ENCODE measurements around the gene CKMT2. TPM values are rescaled to one million over a fixed set of nuclear protein-coding genes. Genes with fewer than 3 reads are reported as not detected.

CKMT2 gene
- total and polyA plus RNA-seq, 2 of the 4 experiments (the other 2 are of a cell fraction), result 0.21 to 0.36 TPM

DNA sequence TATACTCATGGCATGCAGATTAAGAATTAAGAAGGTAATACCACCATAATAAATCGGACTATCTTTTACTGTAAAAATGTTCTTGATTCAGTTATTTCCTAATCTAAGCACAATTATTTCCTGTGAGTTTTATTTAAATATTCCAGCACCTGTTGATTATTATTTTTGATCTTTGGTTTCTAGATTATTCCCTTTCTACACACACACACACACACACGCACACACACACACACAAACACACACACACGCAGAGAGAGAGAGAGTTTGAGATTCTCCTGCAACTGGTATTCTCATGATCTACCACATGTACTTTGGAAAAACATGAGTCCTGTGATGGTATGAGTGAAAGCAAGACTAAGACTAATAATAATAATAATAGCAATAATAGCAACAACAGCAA lies 17.0 kb upstream of the CKMT2 start:
- Histone ChIP-seq H2BK15ac (ENCODE audit: low read depth, low read length) (no peak overlapping the region), H4K8ac (ENCODE audit: low read depth in 2 of 2, low read length in 2 of 2) (no peak overlapping the region), H2BK120ac (ENCODE audit: low read depth, low read length) (no peak overlapping the region), H3K4ac (ENCODE audit: low read depth, low read length) (no peak overlapping the region), H3K18ac (ENCODE audit: low read depth, low read length) (no peak overlapping the region), H3K23ac (ENCODE audit: low read depth, low read length) (no peak overlapping the region), H2BK20ac (ENCODE audit: low read depth, low read length) (no peak overlapping the region), H3K9me3 (ENCODE audit: control insufficient read depth, insufficient read depth, low read length) (no peaks in the 10 kb centered on the region), H3K9ac (ENCODE audit: low read depth, low read length) (no peak overlapping the region), H3K14ac (replicated peaks; ENCODE audit: low read depth, low read length) (no peak overlapping the region), H3K4me2 (ENCODE audit: low read depth, low read length) (no peak overlapping the region), H2AK9ac (replicated peaks; ENCODE audit: low read depth, low read length, poor library complexity) (no peak overlapping the region), H3K36me3 (ENCODE audit: control insufficient read depth, insufficient read depth, low read length) (peaks cover 4% of the 10 kb centered on the region; the same call in 1 of the 2 replicates), H4K20me1 (ENCODE audit: insufficient read depth, low read length) (no peaks in the 10 kb centered on the region), H3K79me1 (ENCODE audit: low read depth in 1 of 2, low read length in 2 of 2) (no peaks in the 10 kb centered on the region), H2AFZ (replicated peaks; ENCODE audit: low read length, poor library complexity) (no peak overlapping the region), H4K91ac (ENCODE audit: insufficient read depth, low read depth, low read length) (no peak overlapping the region), H3K27ac (ENCODE audit: insufficient read depth, low read length) (no peak overlapping the region), H2BK5ac (ENCODE audit: low read depth, low read length, poor library complexity, severe bottlenecking) (no peak overlapping the region), H2AK5ac (ENCODE audit: low read depth, low read length) (no peak overlapping the region), H3K4me1 (ENCODE audit: control insufficient read depth, insufficient read depth, low read length) (peaks cover 2% of the 10 kb centered on the region; the same call in 1 of the 2 replicates), H3K9me1 (ENCODE audit: insufficient read depth, low read length) (peaks cover 6% of the 10 kb centered on the region; the same call in 1 of the 2 replicates), H3K4me3 (ENCODE audit: insufficient read depth, low read depth, low read length) (no peak overlapping the region), H3K27me3 (ENCODE audit: control insufficient read depth, insufficient read depth, low read length) (no peaks in the 10 kb centered on the region), H4K5ac (ENCODE audit: low read depth, low read length) (no peak overlapping the region), H3K56ac (ENCODE audit: extremely low read depth, insufficient read depth, low read length) (no peak overlapping the region)
- TF ChIP-seq, protein P1, sequence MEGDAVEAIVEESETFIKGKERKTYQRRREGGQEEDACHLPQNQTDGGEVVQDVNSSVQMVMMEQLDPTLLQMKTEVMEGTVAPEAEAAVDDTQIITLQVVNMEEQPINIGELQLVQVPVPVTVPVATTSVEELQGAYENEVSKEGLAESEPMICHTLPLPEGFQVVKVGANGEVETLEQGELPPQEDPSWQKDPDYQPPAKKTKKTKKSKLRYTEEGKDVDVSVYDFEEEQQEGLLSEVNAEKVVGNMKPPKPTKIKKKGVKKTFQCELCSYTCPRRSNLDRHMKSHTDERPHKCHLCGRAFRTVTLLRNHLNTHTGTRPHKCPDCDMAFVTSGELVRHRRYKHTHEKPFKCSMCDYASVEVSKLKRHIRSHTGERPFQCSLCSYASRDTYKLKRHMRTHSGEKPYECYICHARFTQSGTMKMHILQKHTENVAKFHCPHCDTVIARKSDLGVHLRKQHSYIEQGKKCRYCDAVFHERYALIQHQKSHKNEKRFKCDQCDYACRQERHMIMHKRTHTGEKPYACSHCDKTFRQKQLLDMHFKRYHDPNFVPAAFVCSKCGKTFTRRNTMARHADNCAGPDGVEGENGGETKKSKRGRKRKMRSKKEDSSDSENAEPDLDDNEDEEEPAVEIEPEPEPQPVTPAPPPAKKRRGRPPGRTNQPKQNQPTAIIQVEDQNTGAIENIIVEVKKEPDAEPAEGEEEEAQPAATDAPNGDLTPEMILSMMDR (conservative IDR thresholded peaks at IDR 0.05; ENCODE audit: low read depth, low read length), result no peak
- TF ChIP-seq MAZ (IDR thresholded peaks at IDR 0.05; ENCODE audit: borderline replicate concordance, low read depth, low read length) (no peak), BHLHE40 (IDR thresholded peaks at IDR 0.05; ENCODE audit: low read depth, low read length) (no peak), MXI1 (IDR thresholded peaks at IDR 0.05; ENCODE audit: borderline replicate concordance, low read depth, low read length) (no peak), SMC3 (IDR thresholded peaks at IDR 0.05; ENCODE audit: low read depth, low read length) (no peak), MAFK (IDR thresholded peaks at IDR 0.05; ENCODE audit: low read depth, low read length) (no peak), RCOR1 (IDR thresholded peaks at IDR 0.05; ENCODE audit: insufficient replicate concordance, low read length) (no peak), FOS (IDR thresholded peaks at IDR 0.05; ENCODE audit: low read depth, low read length) (no peak), CEBPB (IDR thresholded peaks at IDR 0.05; ENCODE audit: low read depth, low read length) (no peak), NFE2L2 (IDR thresholded peaks at IDR 0.05; ENCODE audit: low read depth, low read length) (no peak), CHD1 (IDR thresholded peaks at IDR 0.05; ENCODE audit: low read depth, low read length) (no peak)
- TF ChIP-seq, protein P2, sequence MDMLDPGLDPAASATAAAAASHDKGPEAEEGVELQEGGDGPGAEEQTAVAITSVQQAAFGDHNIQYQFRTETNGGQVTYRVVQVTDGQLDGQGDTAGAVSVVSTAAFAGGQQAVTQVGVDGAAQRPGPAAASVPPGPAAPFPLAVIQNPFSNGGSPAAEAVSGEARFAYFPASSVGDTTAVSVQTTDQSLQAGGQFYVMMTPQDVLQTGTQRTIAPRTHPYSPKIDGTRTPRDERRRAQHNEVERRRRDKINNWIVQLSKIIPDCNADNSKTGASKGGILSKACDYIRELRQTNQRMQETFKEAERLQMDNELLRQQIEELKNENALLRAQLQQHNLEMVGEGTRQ (IDR thresholded peaks at IDR 0.05; ENCODE audit: low read depth, low read length), result no peak
- no CpG with 5 or more reads among the region's 3 CpGs for WGBS, 2 experiments (ENCODE audit: extremely low coverage in 2 of 2, insufficient read length in 1 of 2)
- CTCF ChIA-PET, result interaction anchor here (0.7 kb wide), 1 partner anchor 83 kb away, joined by 3 read pairs; no protein-coding TSS in a partner anchor
- in situ Hi-C loops (cut with MboI; ENCODE audit: low sequenced_read_pairs) (no loop called here), dilution Hi-C loops (cut with HindIII; ENCODE audit: low sequenced_read_pairs, unreplicated experiment) (no loop called here), intact Hi-C loops (cut with micrococcal nuclease) (no loop called here)
- BruUV-seq (replicated peaks), result no TSS peak
- no peak for DNase-seq
- POLR2A ChIA-PET (ENCODE audit: unreplicated experiment), result no interaction called here
- ATAC-seq (ENCODE audit: low read depth), result no peak

All from IMR-90 (cell line).